Endothelial cell of umbilical vein (primary cell): Measurements from ENCODE around the gene SUGCT. TPM values are rescaled to one million over a fixed set of nuclear protein-coding genes. Genes with fewer than 3 reads are reported as not detected.

Experiments
- BruUV-seq: library from RNA; stranded (reverse); fragments of 400-500 nt; replicated peaks from 2 replicates; lab custom pipeline; 2021; lab: Mats Ljungman, UMichigan
- CTCF ChIA-PET: fragments of 300-600, 350-600 bp; sonication (Branson Sonifier 250); formaldehyde crosslinking; loops from one replicate; lab custom pipeline; 2021; ENCODE audit warnings: antibody characterized with exemption, inconsistent platforms; lab: Charles Lee
- POLR2A ChIA-PET: fragments of 300-600, 350-600 bp; sonication (Branson Sonifier 250); formaldehyde crosslinking; loops from one replicate; lab custom pipeline; 2021; ENCODE audit warnings: antibody characterized with exemption, inconsistent platforms; lab: Charles Lee
- DNase-seq: peaks from one replicate; pipeline ENCODE4 v3.0.0-alpha.2; 2011; ENCODE audit warnings: low read depth, low spot score
- FAIRE-seq: peaks from 2 replicates; lab custom pipeline; 2011; peaks lifted over from hg19 to GRCh38; lab: Jason Lieb, UNC
- H2AFZ ChIP-seq: 2 replicates; pipeline ENCODE4 v1.6.0; 2012; ENCODE audit warnings: low read depth, low read length, control low read depth, inconsistent platforms
- H3K27ac ChIP-seq: 2 replicates; pipeline ENCODE4 v1.5.1; 2011; ENCODE audit warnings: low read depth, mild to moderate bottlenecking, control low read depth, low read length, moderate library complexity; ENCODE audit not compliant: insufficient read depth
- H3K27me3 ChIP-seq, 2 experiments: 2 replicates each; pipeline versions ENCODE4 v1.6.0 to v1.6.1; 2011; ENCODE audit warnings: low read length in 2 of 2, mixed read lengths in 1 of 2; ENCODE audit not compliant: control insufficient read depth in 2 of 2, insufficient read depth in 2 of 2
- H3K36me3 ChIP-seq, 2 experiments: 2 replicates in 1 of 2; 3 replicates in 1 of 2; pipeline ENCODE4 v1.5.1; 2011; ENCODE audit warnings: low read length in 2 of 2, mild to moderate bottlenecking in 1 of 2, moderate library complexity in 1 of 2; ENCODE audit not compliant: control insufficient read depth in 2 of 2, insufficient read depth in 2 of 2; ENCODE audit errors: extremely low read depth in 1 of 2
- H3K4me1 ChIP-seq: 3 replicates; pipeline ENCODE4 v1.5.1; 2011; ENCODE audit warnings: mild to moderate bottlenecking, low read length; ENCODE audit not compliant: control insufficient read depth, insufficient read depth; ENCODE audit errors: extremely low read depth
- H3K4me2 ChIP-seq: 2 replicates; pipeline ENCODE4 v1.6.1; 2011; ENCODE audit warnings: low read length, control low read depth, mixed read lengths; ENCODE audit not compliant: insufficient read depth
- H3K4me3 ChIP-seq, 3 experiments: fragments of 200-600 bp in 1 of 3; sonication (generic), shearing (Covaris generic) in 1 of 3; replicated peaks in 1 of 3; 2 replicates each; pipeline ENCODE4 v1.5.1; 2011 to 2016; ENCODE audit warnings: control low read depth in 3 of 3, low read length in 3 of 3, mild to moderate bottlenecking in 2 of 3, inconsistent platforms in 1 of 3, low read depth in 1 of 3, moderate library complexity in 1 of 3; ENCODE audit not compliant: insufficient read depth in 1 of 3
- H3K79me2 ChIP-seq: 2 replicates; pipeline ENCODE4 v1.6.0; 2012; ENCODE audit warnings: low read length, inconsistent platforms; ENCODE audit not compliant: control insufficient read depth, insufficient read depth
- H3K9ac ChIP-seq: replicated peaks from 2 replicates; pipeline ENCODE3; 2011; ENCODE audit warnings: low read length, control low read depth; ENCODE audit not compliant: insufficient read depth; ENCODE audit errors: extremely low read depth
- H3K9me1 ChIP-seq: replicated peaks from 3 replicates; pipeline ENCODE4 v1.6.0; 2011; ENCODE audit warnings: mild to moderate bottlenecking, low read length; ENCODE audit not compliant: control insufficient read depth, insufficient read depth; ENCODE audit errors: extremely low read depth
- H3K9me3 ChIP-seq: replicated peaks from 2 replicates; pipeline ENCODE4 v1.5.1; 2012; ENCODE audit warnings: low read length, inconsistent platforms; ENCODE audit not compliant: control insufficient read depth, insufficient read depth
- H4K20me1 ChIP-seq: replicated peaks from 2 replicates; pipeline ENCODE3; 2011; ENCODE audit warnings: mild to moderate bottlenecking, low read length; ENCODE audit not compliant: control insufficient read depth, insufficient read depth; ENCODE audit errors: extremely low read depth
- CTCF ChIP-seq, 2 donors: IDR thresholded peaks; 1 replicate in 1 of 2; 2 replicates in 1 of 2; pipeline ENCODE4 v1.5.1; 2011; ENCODE audit warnings: low read length in 2 of 2, mild to moderate bottlenecking in 2 of 2, moderate library complexity in 2 of 2, control low read depth in 1 of 2, inconsistent platforms in 1 of 2, low read depth in 1 of 2; ENCODE audit not compliant: insufficient read depth in 1 of 2; ENCODE audit errors: extremely low read depth in 1 of 2
- EZH2 ChIP-seq: IDR thresholded peaks from 2 replicates; pipeline ENCODE4 v1.6.1; 2012; ENCODE audit warnings: borderline replicate concordance, low read depth, mild to moderate bottlenecking, moderate library complexity, low read length, inconsistent platforms; ENCODE audit not compliant: severe bottlenecking
- FOS ChIP-seq: IDR thresholded peaks from 2 replicates; pipeline ENCODE4 v1.6.1; 2011; ENCODE audit warnings: mild to moderate bottlenecking, low read length, moderate library complexity, borderline replicate concordance; ENCODE audit not compliant: insufficient read depth
- GATA2 ChIP-seq: IDR thresholded peaks from 2 replicates; pipeline ENCODE4 v1.7.0; 2011; ENCODE audit warnings: low read depth, mild to moderate bottlenecking, moderate library complexity, mixed read lengths, low read length; ENCODE audit not compliant: insufficient read length, insufficient read depth
- JUN ChIP-seq: IDR thresholded peaks from 2 replicates; pipeline ENCODE4 v1.6.1; 2011; ENCODE audit warnings: borderline replicate concordance, low read depth; ENCODE audit not compliant: insufficient read length, insufficient read depth
- MAX ChIP-seq: IDR thresholded peaks from 2 replicates; pipeline ENCODE4 v1.6.1; 2011; ENCODE audit not compliant: insufficient read depth, insufficient read length
- MYC ChIP-seq: IDR thresholded peaks from one replicate; pipeline ENCODE4 v1.6.1; 2011; ENCODE audit warnings: mild to moderate bottlenecking, low read depth, low read length
- POLR2A ChIP-seq: IDR thresholded peaks from 2 replicates; pipeline ENCODE4 v1.6.1; 2012; ENCODE audit warnings: low read depth, mild to moderate bottlenecking, control low read depth, low read length
- POLR2AphosphoS5 ChIP-seq: IDR thresholded peaks from 2 replicates; pipeline ENCODE4 v1.6.1; 2012; ENCODE audit warnings: low read depth, mild to moderate bottlenecking, control low read depth, low read length, moderate library complexity; ENCODE audit not compliant: insufficient read depth
- dilution Hi-C: fragments of 300-500 bp; cut with MboI; formaldehyde crosslinking; loops from one replicate; pipeline ENCODE4 v1.15.0; 2019; ENCODE audit warnings: low sequenced_read_pairs; ENCODE audit not compliant: extremely low pct_ligation_motif_present
- intact Hi-C: fragments of 100-400 bp; cut with micrococcal nuclease; formaldehyde crosslinking; loops from one replicate; pipeline ENCODE4 v1.10.0; 2022
- polyA plus RNA-seq, 4 experiments: library from polyadenylated mRNA; depleted of rRNA in 3 of 4; stranded (reverse) in 3 of 4; unstranded in 1 of 4; fragments of >200 nt; gene quantifications; 2 replicates each; pipeline versions ENCODE4 v1.2.1 to v1.2.3, GENCODE V29; 2011 to 2012; ENCODE audit warnings: missing spikeins in 1 of 4
- total RNA-seq: library from RNA; stranded (reverse); gene quantifications from 2 replicates; pipeline ENCODE4 v1.2.3, GENCODE V29; 2021

Gene SUGCT
- total and polyA plus RNA-seq, 2 donors (not counting 3 experiments of a cell fraction or from before 2014, with no cell fraction given): 1.2 to 1.4 TPM

GRCh38 chr7:40097728-40098127 lies 37.1 kb upstream of the SUGCT start:
- Histone ChIP-seq H3K4me2 (no peak overlapping the region), H3K4me3 (no peak overlapping the region), H3K79me2 (no peaks in the 10 kb centered on the region), H3K9ac (no peak overlapping the region), H3K4me1 (no peaks in the 10 kb centered on the region), H3K27ac (no peak overlapping the region), H3K9me1 (no peaks in the 10 kb centered on the region), H4K20me1 (no peaks in the 10 kb centered on the region), H3K9me3 (no peaks in the 10 kb centered on the region), H3K36me3 (peaks cover 10 to 13% of the 10 kb centered on the region in 2 experiments), H3K27me3 (no peaks in the 10 kb centered on the region), H2AFZ (no peak overlapping the region)
- no TSS peak for BruUV-seq
- intact Hi-C loops (no loop called here), dilution Hi-C loops (no loop called here)
- ChIA-PET CTCF (interaction anchor here (0.6 to 1.6 kb wide), 5 partner anchors 11 to 202 kb away, joined by 3 to 7 read pairs (median 3); no protein-coding TSS in a partner anchor), POLR2A (interaction anchor here (0.7 kb wide), 1 partner anchor 141 kb away, joined by 3 read pairs; no protein-coding TSS in a partner anchor)
- no peak for DNase-seq
- FAIRE-seq: no peak
- no peak for TF ChIP-seq MAX
- no peak for TF ChIP-seq JUN
- no peak for TF ChIP-seq FOS
- TF ChIP-seq EZH2: no peak
- TF ChIP-seq MYC: no peak
- TF ChIP-seq POLR2A: no peak
- TF ChIP-seq POLR2AphosphoS5: no peak
- no peak for TF ChIP-seq GATA2
- no peak for TF ChIP-seq CTCF (IDR thresholded peaks at IDR 0.05; ENCODE audit: extremely low read depth in 1 of 2, insufficient read depth in 1 of 2, low read depth in 1 of 2, low read length in 2 of 2)
